ENCODE measurements around the gene EMP3. TPM values are rescaled to one million over a fixed set of nuclear protein-coding genes. Genes with fewer than 3 reads are reported as not detected.

Gene EMP3
- 32.1 TPM for total RNA-seq
- long read RNA-seq, transcript EMP3-201 (5 exons, 876 nt): major isoform, 17 of 19 reads
- long read RNA-seq, partial matches to known transcripts: 0 of 19 reads
- long read RNA-seq, other reads (novel, unspliced or antisense): 0 of 19 reads

GRCh38 chr19:48325265-48325910 lies at the start of gene EMP3:
EMP3 (plus strand) TSS chr19:48325552; CDS start chr19:48326845, 1,293 bp downstream.
- Histone ChIP-seq H3K27me3 (ENCODE audit: low read depth) (no peaks in the 10 kb centered on the region), H3K36me3 (peaks cover 4% of the 10 kb centered on the region), H3K4me3 (peak within 1 kb of the TSS; percentile 74), H3K27ac (replicated peaks) (peak within 1 kb of the TSS; percentile 92), H3K4me1 (peaks cover 84% of the 10 kb centered on the region), H3K9me3 (replicated peaks) (no peaks in the 10 kb centered on the region)
- intact Hi-C loops (cut with micrococcal nuclease): no loop called here
- DNase-seq: peak; percentile 82
- no peak for TF ChIP-seq CTCF (IDR thresholded peaks at IDR 0.05; ENCODE audit: borderline replicate concordance)

GRCh38 chr19:48279747-48280146 lies 45.6 kb upstream of the EMP3 start:
- Histone ChIP-seq H3K9me3 (replicated peaks) (peaks cover 13% of the 10 kb centered on the region), H3K27me3 (ENCODE audit: low read depth) (no peaks in the 10 kb centered on the region), H3K27ac (replicated peaks) (no peak overlapping the region), H3K36me3 (peaks cover 10% of the 10 kb centered on the region), H3K4me3 (no peak overlapping the region), H3K4me1 (no peaks in the 10 kb centered on the region)
- TF ChIP-seq CTCF (IDR thresholded peaks at IDR 0.05; ENCODE audit: borderline replicate concordance): no peak
- no peak for DNase-seq
- intact Hi-C loops (cut with micrococcal nuclease): no loop called here

GRCh38 chr19:48283908-48284307 lies 41.4 kb upstream of the EMP3 start:
- Histone ChIP-seq H3K27me3 (ENCODE audit: low read depth) (no peaks in the 10 kb centered on the region), H3K4me1 (no peaks in the 10 kb centered on the region), H3K36me3 (peaks cover 24% of the 10 kb centered on the region), H3K9me3 (replicated peaks) (peaks cover 29% of the 10 kb centered on the region), H3K27ac (replicated peaks) (no peak overlapping the region), H3K4me3 (no peak overlapping the region)
- no peak for TF ChIP-seq CTCF (IDR thresholded peaks at IDR 0.05; ENCODE audit: borderline replicate concordance)
- intact Hi-C loops (cut with micrococcal nuclease): no loop called here
- DNase-seq: no peak

- no peak for TF ChIP-seq CTCF (IDR thresholded peaks at IDR 0.05; ENCODE audit: borderline replicate concordance)
- Histone ChIP-seq H3K27me3 (ENCODE audit: low read depth) (no peaks in the 10 kb centered on the region), H3K27ac (replicated peaks) (no peak overlapping the region), H3K36me3 (peaks cover 24% of the 10 kb centered on the region), H3K4me3 (no peak overlapping the region), H3K9me3 (replicated peaks) (peaks cover 29% of the 10 kb centered on the region), H3K4me1 (no peaks in the 10 kb centered on the region)
- intact Hi-C loops (cut with micrococcal nuclease): no loop called here
- no peak for DNase-seq
These were observed 40.5 kb upstream of the EMP3 start for GRCh38 chr19:48284896-48285295.

- peaks cover 27% of the 10 kb centered on the region for H3K9me3 ChIP-seq (replicated peaks)
- intact Hi-C loops (cut with micrococcal nuclease): no loop called here
- DNase-seq: no peak
- no peak overlapping the region for H3K27ac ChIP-seq (replicated peaks)
- H3K4me3 ChIP-seq: no peak overlapping the region
- no peak for TF ChIP-seq CTCF (IDR thresholded peaks at IDR 0.05; ENCODE audit: borderline replicate concordance)
- H3K27me3 ChIP-seq (ENCODE audit: low read depth): peaks cover 6% of the 10 kb centered on the region
- peaks cover 15% of the 10 kb centered on the region for H3K4me1 ChIP-seq
- peaks cover 23% of the 10 kb centered on the region for H3K36me3 ChIP-seq
These were observed 37.6 kb upstream of the EMP3 start for GRCh38 chr19:48287748-48288147.

Measured in left ventricle myocardium inferior (tissue), 1 donor.